GM12874 (cell line): Measurements from ENCODE around the gene TINCR.
A peak's percentile ranks its signal among the peaks of the same experiment; 100 is the strongest.

Experiments used
- TF ChIP-seq, protein P1 (sequence below): IDR thresholded peaks from 2 replicates; pipeline ENCODE4 v1.5.1; 2011; ENCODE audit warnings: low read depth, mild to moderate bottlenecking, control low read depth, low read length, moderate library complexity; ENCODE audit not compliant: insufficient read depth

TINCR gene

DNA sequence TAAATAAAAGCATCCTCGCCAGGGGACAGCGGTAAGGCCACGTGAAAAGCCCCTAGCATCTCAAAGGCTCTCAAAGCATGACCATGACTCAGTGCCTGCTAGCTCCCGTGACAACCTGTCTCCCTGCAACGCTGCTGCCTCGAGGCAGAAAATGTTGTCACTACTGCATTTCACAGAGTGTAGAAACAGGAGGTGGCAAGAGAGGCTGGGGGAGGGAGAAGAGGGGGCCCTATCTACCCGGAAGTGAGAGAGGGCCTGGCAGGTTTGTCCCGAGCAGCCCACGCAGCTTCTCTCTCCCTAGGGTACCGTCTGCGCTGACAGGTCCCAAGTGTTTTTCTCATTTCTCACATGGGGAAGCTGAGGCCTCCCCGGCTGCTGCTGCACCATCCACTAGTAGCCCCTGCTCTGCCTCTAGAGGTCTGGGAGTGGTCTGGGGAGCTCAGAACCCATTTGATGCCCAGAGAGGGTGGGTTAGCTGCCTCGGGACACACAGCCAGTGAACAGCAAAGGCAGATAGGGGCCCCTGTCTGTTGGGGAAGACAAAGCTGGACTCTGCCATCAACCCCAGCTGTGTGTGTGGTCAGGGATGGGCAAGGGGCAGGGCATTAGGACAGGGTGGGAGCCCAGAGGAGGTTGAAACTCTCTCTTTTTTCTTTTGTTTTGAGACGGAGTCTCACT lies 3.7 kb downstream of the TINCR start:
- TF ChIP-seq, protein P1, sequence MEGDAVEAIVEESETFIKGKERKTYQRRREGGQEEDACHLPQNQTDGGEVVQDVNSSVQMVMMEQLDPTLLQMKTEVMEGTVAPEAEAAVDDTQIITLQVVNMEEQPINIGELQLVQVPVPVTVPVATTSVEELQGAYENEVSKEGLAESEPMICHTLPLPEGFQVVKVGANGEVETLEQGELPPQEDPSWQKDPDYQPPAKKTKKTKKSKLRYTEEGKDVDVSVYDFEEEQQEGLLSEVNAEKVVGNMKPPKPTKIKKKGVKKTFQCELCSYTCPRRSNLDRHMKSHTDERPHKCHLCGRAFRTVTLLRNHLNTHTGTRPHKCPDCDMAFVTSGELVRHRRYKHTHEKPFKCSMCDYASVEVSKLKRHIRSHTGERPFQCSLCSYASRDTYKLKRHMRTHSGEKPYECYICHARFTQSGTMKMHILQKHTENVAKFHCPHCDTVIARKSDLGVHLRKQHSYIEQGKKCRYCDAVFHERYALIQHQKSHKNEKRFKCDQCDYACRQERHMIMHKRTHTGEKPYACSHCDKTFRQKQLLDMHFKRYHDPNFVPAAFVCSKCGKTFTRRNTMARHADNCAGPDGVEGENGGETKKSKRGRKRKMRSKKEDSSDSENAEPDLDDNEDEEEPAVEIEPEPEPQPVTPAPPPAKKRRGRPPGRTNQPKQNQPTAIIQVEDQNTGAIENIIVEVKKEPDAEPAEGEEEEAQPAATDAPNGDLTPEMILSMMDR: no peak

DNA sequence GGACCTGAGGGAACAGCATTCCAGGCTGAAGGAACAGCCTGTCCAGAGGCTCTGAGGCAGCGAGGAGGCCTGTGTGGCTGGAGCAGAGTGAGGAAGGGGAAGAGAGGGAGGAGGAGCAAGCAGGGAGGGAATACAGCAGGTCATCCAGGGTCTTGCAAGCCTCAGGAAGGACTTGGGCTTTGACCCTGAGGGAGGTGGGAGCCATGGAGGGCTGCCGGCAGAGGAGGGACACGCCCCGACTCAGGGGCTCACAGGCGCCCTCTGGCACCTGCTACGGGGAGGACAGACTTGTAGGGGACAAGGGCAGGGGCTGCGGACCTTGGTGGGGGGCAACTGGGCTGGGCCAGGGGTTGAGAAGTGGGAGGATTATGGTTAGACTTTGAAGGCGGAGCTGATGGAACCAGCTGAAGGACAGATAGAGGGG lies 4.7 kb downstream of the TINCR start:
- TF ChIP-seq, protein P1: no peak

DNA sequence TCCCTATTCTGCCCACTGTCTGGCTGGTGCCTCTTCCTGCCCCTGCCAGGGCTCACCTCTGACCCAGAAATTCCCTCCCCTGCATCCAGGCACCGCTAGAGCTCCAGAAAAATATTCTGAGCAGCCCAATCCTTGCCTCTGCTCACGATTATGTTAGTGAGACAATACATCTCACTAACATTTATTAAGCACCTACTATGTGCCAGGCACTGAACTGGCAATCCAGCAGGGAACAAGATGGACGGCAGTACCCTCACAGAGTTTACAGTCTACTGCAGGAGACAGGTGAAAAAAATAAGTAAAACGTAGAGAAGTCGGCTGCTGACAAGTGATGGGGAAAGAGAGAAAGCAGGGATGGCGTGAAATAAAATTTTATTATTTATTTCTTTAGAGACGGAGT lies 5.5 kb downstream of the TINCR start:
- TF ChIP-seq, protein P1: no peak

DNA sequence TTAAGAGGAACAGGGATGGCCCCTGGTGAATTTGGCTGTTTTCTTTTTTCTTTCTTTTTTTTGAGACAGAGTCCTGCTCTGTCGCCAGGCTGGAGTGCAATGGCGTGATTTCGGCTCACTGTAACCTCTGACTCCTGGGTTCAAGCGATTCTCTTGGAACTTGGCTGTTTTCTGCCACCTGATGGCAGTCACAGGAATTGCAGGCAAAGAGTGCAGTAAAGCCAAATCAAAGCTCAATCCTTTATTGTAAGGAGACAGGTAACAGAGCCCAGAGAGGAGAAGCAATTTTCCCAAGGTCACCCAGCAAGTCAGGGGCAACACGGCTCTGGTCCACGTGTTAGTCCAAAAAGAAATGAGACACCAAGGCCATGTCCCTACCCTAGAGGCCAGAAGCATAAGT lies 6.2 kb downstream of the TINCR start:
- TF ChIP-seq, protein P1: peak; percentile 42

DNA sequence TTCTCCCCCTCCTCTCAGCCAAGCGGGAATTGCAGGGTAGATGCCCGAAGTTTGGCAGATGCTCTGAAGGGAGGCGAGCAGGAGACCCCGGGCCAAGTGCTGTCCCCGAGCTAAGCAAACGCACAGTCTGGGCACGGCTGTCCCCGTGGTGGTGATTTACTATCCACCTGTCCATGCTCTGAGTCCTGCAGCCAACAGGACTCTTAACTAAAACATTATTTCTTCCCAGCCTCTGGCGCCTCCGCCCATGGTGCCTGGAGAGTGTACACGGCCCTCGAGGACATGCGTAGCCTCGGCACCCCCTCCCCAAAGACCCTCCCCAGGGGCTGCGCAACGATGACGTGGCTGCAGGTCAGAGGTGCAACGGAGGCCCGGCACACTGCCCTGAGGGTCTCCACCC lies 7.6 kb downstream of the TINCR start:
- TF ChIP-seq, protein P1: no peak

DNA sequence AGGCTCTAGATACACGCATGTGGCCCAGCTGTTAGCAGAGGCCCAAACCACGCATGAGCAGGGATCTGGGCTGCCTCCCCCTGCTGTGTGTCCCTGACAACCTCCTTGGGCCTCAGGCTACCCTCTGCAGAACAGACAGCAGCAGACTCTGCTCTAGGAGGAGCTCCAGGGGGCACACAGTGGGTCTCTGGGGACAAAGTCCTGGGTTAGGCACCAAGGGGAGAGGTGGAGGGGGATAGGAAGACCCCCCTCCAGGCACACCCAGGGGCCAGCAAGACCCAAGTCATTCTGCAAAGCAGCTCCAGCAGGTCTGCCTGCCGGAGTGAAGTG lies 8.0 kb downstream of the TINCR start:
- TF ChIP-seq, protein P1: no peak

DNA sequence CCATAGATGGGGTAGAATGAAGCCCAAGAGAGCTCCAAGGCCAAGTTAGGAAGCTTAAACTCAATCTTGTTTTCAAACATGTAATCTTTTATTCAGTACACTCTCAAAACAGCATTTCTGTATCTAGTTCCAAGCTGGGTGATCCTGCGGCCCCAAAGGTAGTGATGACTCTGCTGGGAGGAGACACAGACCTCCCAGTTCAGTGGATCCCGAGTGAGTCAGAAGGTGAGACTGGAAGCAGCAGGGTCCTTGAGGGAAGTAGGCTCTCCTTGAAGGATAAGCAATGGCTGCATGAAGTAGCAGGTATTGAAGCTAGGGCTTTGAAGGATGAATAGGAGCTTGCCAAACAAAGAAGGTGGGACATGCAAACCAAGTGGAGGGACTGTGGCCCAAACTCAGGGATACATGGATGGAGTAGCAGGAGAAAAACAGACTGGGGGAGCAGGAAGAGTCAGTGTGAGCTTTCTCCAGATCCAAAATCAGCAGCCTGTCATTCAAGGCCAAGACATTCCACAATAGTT lies 9.6 kb downstream of the TINCR start:
- TF ChIP-seq, protein P1: no peak
